GM23248 (cell line): ENCODE measurements around the gene MYO5B.

Source experiments
- EZH2 ChIP-seq: fragments of 200-600 bp; sonication (generic); IDR thresholded peaks from 2 replicates; pipeline ENCODE4 v1.6.1; 2018; ENCODE audit warnings: antibody characterized with exemption, mild to moderate bottlenecking; ENCODE audit not compliant: insufficient read depth, poor library complexity, severe bottlenecking
- EZH2phosphoT487 ChIP-seq: fragments of 200-600 bp; sonication (generic); IDR thresholded peaks from 2 replicates; pipeline ENCODE4 v1.6.1; 2018; ENCODE audit warnings: antibody characterized with exemption, moderate library complexity, mild to moderate bottlenecking, low read depth; ENCODE audit not compliant: insufficient read depth

DNA sequence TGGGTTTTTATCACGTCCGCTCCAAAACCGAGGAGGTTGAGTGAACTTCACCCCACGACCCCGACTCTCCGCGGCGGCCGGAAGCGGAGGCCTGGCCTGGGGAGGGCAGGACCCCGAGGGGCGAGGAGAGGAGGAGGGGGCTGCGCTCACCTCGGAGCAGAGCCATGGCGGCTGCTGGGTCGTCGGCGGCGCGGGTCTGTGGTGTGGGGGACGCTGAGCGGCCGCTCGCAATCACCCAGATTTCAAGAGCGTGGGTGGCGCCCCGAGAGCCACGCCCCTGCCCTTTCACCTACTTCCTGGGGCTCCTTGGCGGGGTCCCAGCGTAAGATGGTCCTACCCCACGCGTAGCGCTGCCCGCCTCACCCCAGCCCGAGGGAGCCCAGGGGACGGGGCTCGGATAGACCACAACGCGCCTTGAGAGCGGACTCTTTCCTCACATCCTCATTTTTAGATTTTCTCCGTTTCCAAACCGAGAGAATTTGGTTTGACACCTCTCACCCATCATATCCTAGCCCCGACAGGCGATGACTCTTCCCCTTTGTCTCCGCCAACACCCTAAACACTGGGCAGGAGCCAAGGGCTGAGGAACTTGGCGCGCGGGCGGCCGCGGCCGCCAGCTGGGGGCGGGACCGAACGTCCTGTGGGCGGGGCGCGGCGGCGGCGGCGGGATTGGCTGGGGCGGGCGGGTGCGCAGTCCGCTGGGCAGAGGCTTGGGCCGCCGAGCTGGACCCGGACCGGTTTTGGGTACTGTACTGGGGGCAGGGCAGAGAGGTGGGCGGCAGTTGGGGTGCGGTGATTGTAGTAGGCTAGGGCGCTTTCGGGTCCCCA, 381.4 kb downstream of the MYO5B start, which contains the start of gene ACAA2:
- TF ChIP-seq EZH2 (no peak), EZH2phosphoT487 (no peak)
